ENCODE data around the gene AVL9. TPM values are rescaled to one million over a fixed set of nuclear protein-coding genes. Genes with fewer than 3 reads are reported as not detected.
"Not testable (repeated sequence)": the region's sequence is repeated elsewhere in the genome, so short reads cannot be mapped to it uniquely, and the experiment has no call there.

The AVL9 gene
- total RNA-seq, 1 donor from 2014 or later, result 37.8 TPM

DNA sequence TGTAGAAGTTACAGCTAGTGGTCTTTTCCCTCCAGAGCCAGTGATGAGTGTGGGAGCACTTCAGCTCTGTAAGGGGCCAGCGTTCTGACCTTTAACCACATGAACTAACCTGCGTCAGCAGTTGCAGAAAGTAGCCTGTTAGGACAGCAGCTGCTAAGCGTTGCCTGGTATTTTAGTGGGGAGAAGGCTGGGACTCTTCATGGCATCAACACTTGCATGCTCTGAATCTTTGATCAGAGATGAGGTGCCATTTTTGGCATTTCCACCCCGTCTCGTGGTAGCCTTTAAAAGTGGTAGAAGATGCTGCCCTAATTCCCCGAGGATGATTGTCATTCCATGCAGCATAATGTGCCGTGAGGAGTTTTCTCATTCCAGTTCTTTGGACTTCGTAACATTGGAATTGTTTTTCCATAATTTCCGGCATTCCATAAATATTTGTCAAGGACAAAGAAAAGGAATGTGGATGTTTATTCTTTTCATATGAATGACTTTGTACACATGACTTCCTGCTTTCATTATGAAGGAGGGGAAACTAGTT lies 92.2 kb downstream of the AVL9 start:
- Histone ChIP-seq H3K9me3 (no peaks in the 10 kb centered on the region), H3K4me3 (peak overlapping the region; percentile 4), H3K27ac (peak overlapping the region; percentile 66), H3K4me1 (peaks cover 36% of the 10 kb centered on the region), H3K27me3 (ENCODE audit: low read depth) (no peaks in the 10 kb centered on the region), H3K36me3 (peaks cover 53% of the 10 kb centered on the region)
- intact Hi-C loops (cut with DNase I), result no loop called here
- no peak for TF ChIP-seq CTCF (IDR thresholded peaks at IDR 0.05)
- DNase-seq (no peak), ATAC-seq (peak; percentile 48 to 60)

- H3K27ac ChIP-seq, result peak overlapping the region; percentile 31
- DNase-seq, result no peak
- no peak for TF ChIP-seq CTCF (IDR thresholded peaks at IDR 0.05)
- no peaks in the 10 kb centered on the region for H3K9me3 ChIP-seq
- ATAC-seq, result peak in 1 of 2 donors; percentile 68
- H3K4me1 ChIP-seq, result peaks cover 36% of the 10 kb centered on the region
- no peaks in the 10 kb centered on the region for H3K27me3 ChIP-seq (ENCODE audit: low read depth)
- H3K36me3 ChIP-seq, result peaks cover 45% of the 10 kb centered on the region
- intact Hi-C loops (cut with DNase I), result no loop called here
- H3K4me3 ChIP-seq, result no peak overlapping the region
Observed at GRCh38 chr7:32588657-32589056, 93.4 kb downstream of the AVL9 start.

GRCh38 chr7:32591938-32592337 lies 96.6 kb downstream of the AVL9 start:
- Histone ChIP-seq H3K9me3 (no peaks in the 10 kb centered on the region), H3K27ac (no peak overlapping the region), H3K27me3 (ENCODE audit: low read depth) (no peaks in the 10 kb centered on the region), H3K36me3 (peaks cover 17% of the 10 kb centered on the region), H3K4me3 (no peak overlapping the region), H3K4me1 (peaks cover 21% of the 10 kb centered on the region)
- DNase-seq, result no peak
- intact Hi-C loops (cut with DNase I), result no loop called here
- ATAC-seq, result no peak
- no peak for TF ChIP-seq CTCF (IDR thresholded peaks at IDR 0.05)

DNA sequence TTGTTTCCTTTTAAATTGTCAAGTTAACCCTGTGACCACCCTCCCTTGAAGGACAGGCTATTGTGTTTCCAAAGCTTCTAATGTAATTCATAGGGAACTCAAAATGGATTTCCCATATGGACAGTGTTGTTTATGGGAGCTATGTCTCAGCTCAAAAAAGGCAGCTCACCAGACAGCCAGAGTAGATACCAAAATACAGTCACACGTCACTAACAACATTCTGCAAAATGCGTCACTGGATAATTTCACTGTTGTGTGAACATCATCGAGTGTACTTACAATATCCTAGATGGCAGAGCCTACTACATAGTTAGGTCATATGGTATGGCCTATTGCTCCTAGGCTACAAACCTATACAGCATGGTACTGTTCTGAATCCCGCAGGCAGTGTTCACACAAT lies 97.4 kb downstream of the AVL9 start:
- H3K4me1 ChIP-seq, result peaks cover 14% of the 10 kb centered on the region
- no peak for ATAC-seq
- H3K27me3 ChIP-seq (ENCODE audit: low read depth), result no peaks in the 10 kb centered on the region
- intact Hi-C loops (cut with DNase I), result no loop called here
- no peak for TF ChIP-seq CTCF (IDR thresholded peaks at IDR 0.05)
- DNase-seq, result no peak
- H3K27ac ChIP-seq, result no peak overlapping the region
- H3K36me3 ChIP-seq, result peaks cover 17% of the 10 kb centered on the region
- H3K4me3 ChIP-seq, result no peak overlapping the region
- H3K9me3 ChIP-seq, result no peaks in the 10 kb centered on the region

GRCh38 chr7:32594965-32595490 lies 99.7 kb downstream of the AVL9 start:
- TF ChIP-seq CTCF (IDR thresholded peaks at IDR 0.05), result no peak
- no peak for DNase-seq
- no peak overlapping the region for H3K27ac ChIP-seq
- H3K27me3 ChIP-seq (ENCODE audit: low read depth), result no peaks in the 10 kb centered on the region
- no peaks in the 10 kb centered on the region for H3K9me3 ChIP-seq
- ATAC-seq, result no peak
- H3K36me3 ChIP-seq, result peaks cover 9% of the 10 kb centered on the region
- no peak overlapping the region for H3K4me3 ChIP-seq
- intact Hi-C loops (cut with DNase I), result no loop called here
- H3K4me1 ChIP-seq, result no peaks in the 10 kb centered on the region

- H3K9me3 ChIP-seq; DNase-seq; H3K4me1 ChIP-seq; ATAC-seq; H3K36me3 ChIP-seq; intact Hi-C loops (cut with DNase I); H3K27ac ChIP-seq; H3K27me3 ChIP-seq (ENCODE audit: low read depth); H3K4me3 ChIP-seq: not testable (repeated sequence)
Observed at GRCh38 chr7:32601196-32601595, 105.9 kb downstream of the AVL9 start.
